Left colon (tissue), 2 donors: Measurements from ENCODE around the gene ESR1. TPM values are rescaled to one million over a fixed set of nuclear protein-coding genes. Genes with fewer than 3 reads are reported as not detected.

ENCODE experiments used
- ATAC-seq: fragments of 200-7000 bp; cut with Tn5 transposase; one replicate; pipeline ENCODE4 v1.9.1; 2020; ENCODE audit warnings: mild to moderate bottlenecking, moderate library complexity
- DNase-seq, 2 donors: peaks; one replicate each; pipeline ENCODE4 v3.0.0-alpha.2; 2020
- intact Hi-C, 2 donors: fragments of 100-400 bp; cut with DNase I in 1 of 2; cut with micrococcal nuclease in 1 of 2; formaldehyde crosslinking; loops; one replicate each; pipeline versions ENCODE4 v1.11.2 to v1.14.0; 2022; cut with DNase I, micrococcal nuclease
- total RNA-seq, 2 donors: library from RNA; stranded (reverse); fragmentation: NEBNext Ultra II Directional; extraction: Animal tissue kit (Norgen Biotek cat#: 25700); gene quantifications; one replicate each; pipeline ENCODE4 v1.2.1, GENCODE V29; 2021
- donor health status: DM: no; HTN: no; CAD: no.
- donor health status: DM: yes; HTN: yes; CAD: no.

ESR1 gene
- total RNA-seq, 2 donors from 2014 or later = 0.18 to 0.70 TPM

DNA sequence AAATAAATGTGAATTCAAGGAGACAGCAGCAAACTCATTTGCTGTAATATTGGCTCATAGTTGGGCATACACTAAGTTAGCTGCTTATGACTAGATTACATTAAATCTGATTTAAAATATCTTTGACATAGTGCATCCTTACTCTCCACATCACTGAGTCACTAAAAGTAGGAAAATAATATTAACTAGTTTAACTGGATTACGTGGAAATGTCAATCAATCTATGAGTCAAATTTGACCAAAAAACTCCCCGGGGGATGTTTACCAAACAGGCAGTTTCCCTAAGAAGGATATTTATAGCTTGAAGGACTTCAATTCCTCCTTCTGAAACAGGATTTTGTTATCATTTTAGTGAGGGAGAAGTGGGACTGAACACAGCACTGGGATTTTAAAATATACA, 366.5 kb downstream of the ESR1 start:
- no peak for ATAC-seq
- intact Hi-C loops = no loop called here
- DNase-seq = no peak

DNA sequence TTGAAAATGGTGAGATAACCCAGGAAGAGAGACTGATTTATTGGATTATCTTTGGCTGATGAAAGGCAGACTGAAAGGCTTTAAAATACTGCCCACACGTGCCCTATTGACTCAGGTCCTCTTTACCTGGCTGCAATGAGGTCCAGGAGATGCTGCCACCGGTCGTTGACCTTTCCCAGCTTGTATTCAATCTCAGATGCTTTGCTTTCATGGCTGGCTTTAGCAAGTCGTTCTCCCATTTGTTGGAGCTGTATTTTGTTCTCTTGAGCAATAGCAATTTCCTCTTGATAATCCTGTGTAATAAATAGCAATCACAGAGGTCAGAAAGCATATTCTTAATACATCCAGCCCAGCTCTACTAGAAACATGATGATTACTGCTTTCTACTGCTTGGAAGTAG, 368.8 kb downstream of the ESR1 start:
- ATAC-seq (no peak), DNase-seq (no peak)
- intact Hi-C loops = no loop called here
